HepG2 (cell line): ENCODE data around the gene ACYP2. TPM values are rescaled to one million over a fixed set of nuclear protein-coding genes. Genes with fewer than 3 reads are reported as not detected.

Experiments used
- ATAC-seq: fragments of 200-7000 bp; cut with Tn5 transposase; 3 replicates; pipeline ENCODE4 v1.9.1; 2020; ENCODE audit warnings: mild to moderate bottlenecking, moderate library complexity
- BruUV-seq: library from RNA; stranded (reverse); fragments of 400-500 nt; replicated peaks from 2 replicates; lab custom pipeline; 2021; lab: Mats Ljungman, UMichigan
- CTCF ChIA-PET: fragments of 300-600 bp; formaldehyde crosslinking; extraction: SDS; loops from one replicate; lab custom pipeline; 2021; ENCODE audit warnings: low total read pairs, inconsistent platforms, low intra/inter-chr PET ratio; lab: Yijun Ruan, JAX
- POLR2A ChIA-PET: fragments of 350-600 bp; sonication (Branson Sonifier 250); formaldehyde crosslinking; loops from one replicate; lab custom pipeline; 2020; ENCODE audit warnings: antibody characterized with exemption, inconsistent platforms; lab: Yijun Ruan, JAX
- DNase-seq: peaks from one replicate; pipeline ENCODE4 v3.0.0-alpha.2; 2015; ENCODE audit warnings: low spot score
- FAIRE-seq: peaks from 3 replicates; lab custom pipeline; 2011; peaks lifted over from hg19 to GRCh38; lab: Jason Lieb, UNC
- H2AFZ ChIP-seq: one replicate; pipeline ENCODE4 v1.6.1; 2011; ENCODE audit warnings: low read length, inconsistent platforms
- H3K27ac ChIP-seq: fragments of 300-600 bp; 3 replicates; pipeline ENCODE4 v1.8.0; 2011; ENCODE audit warnings: mixed run types, mild to moderate bottlenecking, mixed read lengths, low read length, inconsistent platforms; ENCODE audit not compliant: insufficient read depth; ENCODE audit errors: extremely low read length
- H3K27me3 ChIP-seq, 2 experiments: fragments of 200-600 bp in 1 of 2; 2 replicates in 1 of 2; 3 replicates in 1 of 2; pipeline versions ENCODE4 v1.6.0 to v1.8.0; 2011; ENCODE audit warnings: low read length in 2 of 2, mild to moderate bottlenecking in 2 of 2, moderate library complexity in 2 of 2, inconsistent platforms in 1 of 2; ENCODE audit not compliant: insufficient read depth in 2 of 2, control insufficient read depth in 1 of 2
- H3K36me3 ChIP-seq, 2 experiments: fragments of 200-600 bp in 1 of 2; replicated peaks in 1 of 2; 2 replicates in 1 of 2; 3 replicates in 1 of 2; pipeline versions ENCODE4 v1.5.1 to v1.8.0; 2011; ENCODE audit warnings: low read length in 2 of 2, inconsistent platforms in 1 of 2; ENCODE audit not compliant: insufficient read depth in 2 of 2, control insufficient read depth in 1 of 2
- H3K4me1 ChIP-seq: 2 replicates; pipeline ENCODE4 v1.5.1; 2012; ENCODE audit warnings: low read length, inconsistent platforms; ENCODE audit not compliant: insufficient read depth
- H3K4me2 ChIP-seq: 2 replicates; pipeline ENCODE4 v1.6.0; 2011; ENCODE audit warnings: low read depth, low read length, inconsistent platforms
- H3K4me3 ChIP-seq, 3 experiments: fragments of 200-600 bp in 1 of 3; sonication (generic), shearing (Covaris generic) in 1 of 3; replicated peaks in 1 of 3; 2 replicates each; pipeline ENCODE4 v1.5.1; 2011 to 2016; ENCODE audit warnings: low read length in 3 of 3, inconsistent platforms in 2 of 3, low read depth in 2 of 3, mild to moderate bottlenecking in 2 of 3, control low read depth in 1 of 3, mixed read lengths in 1 of 3; ENCODE audit not compliant: insufficient read depth in 1 of 3
- H3K79me2 ChIP-seq: one replicate; pipeline ENCODE4 v1.6.1; 2011; ENCODE audit warnings: low read length, inconsistent platforms; ENCODE audit not compliant: insufficient read depth
- H3K9ac ChIP-seq: 2 replicates; pipeline ENCODE4 v1.6.0; 2011; ENCODE audit warnings: mild to moderate bottlenecking, low read depth, low read length, inconsistent platforms; ENCODE audit not compliant: insufficient read depth
- H3K9me3 ChIP-seq: 2 replicates; pipeline ENCODE4 v1.5.1; 2012; ENCODE audit warnings: mild to moderate bottlenecking, low read length
- H4K20me1 ChIP-seq: 2 replicates; pipeline ENCODE4 v1.6.0; 2011; ENCODE audit warnings: inconsistent platforms, mild to moderate bottlenecking, low read length, moderate library complexity; ENCODE audit not compliant: insufficient read depth
- AKAP8 ChIP-seq: sonication (generic); formaldehyde crosslinking; IDR thresholded peaks from 2 replicates; pipeline ENCODE4 v1.5.1; 2020; ENCODE audit warnings: mild to moderate bottlenecking, missing genetic modification reagents
- CENPT ChIP-seq: sonication (generic); formaldehyde crosslinking; IDR thresholded peaks from 2 replicates; pipeline ENCODE4 v1.8.0; 2022; ENCODE audit warnings: low read depth, mild to moderate bottlenecking, moderate library complexity, missing genetic modification reagents
- DNMT3B ChIP-seq: conservative IDR thresholded peaks from 2 replicates; pipeline ENCODE4 v1.6.1; 2016; ENCODE audit warnings: missing biosample characterization, control low read depth
- KMT2B ChIP-seq: IDR thresholded peaks from 2 replicates; pipeline ENCODE4 v1.6.1; 2016; ENCODE audit warnings: missing genetic modification reagents, missing compliant biosample characterization
- MAFF ChIP-seq: IDR thresholded peaks from 2 replicates; pipeline ENCODE4 v1.6.1; 2011; ENCODE audit warnings: low read depth, low read length, improper control_type of control experiment
- MAFK ChIP-seq, 2 experiments: IDR thresholded peaks in 1 of 2; conservative IDR thresholded peaks in 1 of 2; 2 replicates each; pipeline ENCODE4 v1.6.1; 2011; ENCODE audit warnings: improper control_type of control experiment in 2 of 2, low read length in 2 of 2
- NPAS2 ChIP-seq: sonication (generic); formaldehyde crosslinking; IDR thresholded peaks from 2 replicates; pipeline ENCODE4 v1.8.0; 2022; ENCODE audit warnings: mild to moderate bottlenecking, missing genetic modification reagents, borderline replicate concordance
- NR1H2 ChIP-seq: sonication (generic); formaldehyde crosslinking; IDR thresholded peaks from 2 replicates; pipeline ENCODE4 v1.8.1; 2022; ENCODE audit warnings: low read depth, missing genetic modification reagents, borderline replicate concordance
- RBM22 ChIP-seq: fragments of 200-400 bp; formaldehyde crosslinking; optimal IDR thresholded peaks from 2 replicates; pipeline ENCODE3; 2017; ENCODE audit warnings: mild to moderate bottlenecking, low read length, moderate library complexity
- TMF1 ChIP-seq: sonication (generic); formaldehyde crosslinking; IDR thresholded peaks from 2 replicates; pipeline ENCODE4 v1.8.1; 2022; ENCODE audit warnings: low read depth, missing genetic modification reagents
- ZFP1 ChIP-seq: IDR thresholded peaks from 2 replicates; pipeline ENCODE4 v1.6.1; 2016
- ZNF292 ChIP-seq: sonication (generic); formaldehyde crosslinking; IDR thresholded peaks from 2 replicates; pipeline ENCODE4 v1.8.1; 2022; ENCODE audit warnings: mild to moderate bottlenecking, low read depth, missing genetic modification reagents, borderline replicate concordance
- ZNF510 ChIP-seq: sonication (generic); formaldehyde crosslinking; IDR thresholded peaks from 2 replicates; pipeline ENCODE4 v1.4.0; 2020; ENCODE audit warnings: low read depth, mild to moderate bottlenecking, missing genetic modification reagents
- ZNF768 ChIP-seq: sonication (generic); formaldehyde crosslinking; IDR thresholded peaks from 2 replicates; pipeline ENCODE4 v1.4.0; 2020; ENCODE audit warnings: missing genetic modification reagents
- WGBS: methylation state at CpG from one replicate; pipeline ENCODE4 v1.1.6; 2017; ENCODE audit warnings: low lambda C conversion rate; 5-methylcytosine and 5-hydroxymethylcytosine counted together
- in situ Hi-C: cut with HindIII; loops from 2 replicates; pipeline ENCODE4 v1.10.0; 2017; ENCODE audit warnings: low pct_unique_long_range_greater_than_20kb; ENCODE audit not compliant: extremely low pct_ligation_motif_present
- intact Hi-C: fragments of 100-400 bp; cut with micrococcal nuclease; formaldehyde crosslinking; loops from one replicate; pipeline ENCODE4 v1.10.0; 2022; ENCODE audit not compliant: unreplicated experiment
- polyA plus RNA-seq, 8 experiments: library from polyadenylated mRNA; depleted of rRNA in 3 of 8; stranded (reverse) in 7 of 8; unstranded in 1 of 8; fragments of >200 nt; fragmentation: Illumina TruSeq in 4 of 8; extraction: Trizol in 4 of 8; gene quantifications; 2 replicates each; pipeline versions ENCODE4 v1.2.1 to v1.2.3, GENCODE V29; 2011 to 2016; ENCODE audit warnings: low read depth in 4 of 8, missing spikeins in 1 of 8, mixed read lengths in 1 of 8; ENCODE audit not compliant: insufficient read depth in 1 of 8
- total RNA-seq, 5 experiments: library from RNA; depleted of rRNA; stranded (reverse); fragments of >200 nt; fragmentation: Illumina TruSeq; extraction: Trizol; gene quantifications; 2 replicates each; pipeline ENCODE4 v1.2.3, GENCODE V29; 2016; ENCODE audit warnings: low read depth in 1 of 5
- TF ChIP-seq, protein P1 (sequence below): sonication (generic); formaldehyde crosslinking; IDR thresholded peaks from 2 replicates; pipeline ENCODE4 v1.8.0; 2022; ENCODE audit warnings: missing genetic modification reagents, mild to moderate bottlenecking, moderate library complexity, borderline replicate concordance
- TF ChIP-seq, protein P2 (sequence below): sonication (generic); formaldehyde crosslinking; IDR thresholded peaks from 2 replicates; pipeline ENCODE4 v1.4.0; 2020; ENCODE audit warnings: missing genetic modification reagents
- TF ChIP-seq, protein P3 (sequence below): IDR thresholded peaks from 2 replicates; pipeline ENCODE4 v1.6.1; 2016; ENCODE audit warnings: missing genetic modification reagents, missing compliant biosample characterization
- TF ChIP-seq, protein P4 (sequence below): sonication (generic); formaldehyde crosslinking; IDR thresholded peaks from 2 replicates; pipeline ENCODE4 v1.5.0; 2020; ENCODE audit warnings: mild to moderate bottlenecking, missing genetic modification reagents, moderate library complexity
- TF ChIP-seq, protein P5 (sequence below): sonication (generic); formaldehyde crosslinking; IDR thresholded peaks from 2 replicates; pipeline ENCODE4 v1.8.1; 2023; ENCODE audit warnings: mild to moderate bottlenecking, moderate library complexity, missing genetic modification reagents

Gene ACYP2
- total and polyA plus RNA-seq, 2 of the 13 experiments (the other 11 are each of a cell fraction or from before 2014, with no cell fraction given), result 12.3 to 12.7 TPM

GRCh38 chr2:54084600-54084999 lies 30.8 kb upstream of the ACYP2 start:
- Histone ChIP-seq H3K36me3 (no peaks in the 10 kb centered on the region), H3K27ac (no peak overlapping the region), H4K20me1 (no peaks in the 10 kb centered on the region), H3K79me2 (no peaks in the 10 kb centered on the region), H3K9ac (no peak overlapping the region), H3K27me3 (no peaks in the 10 kb centered on the region), H3K9me3 (no peaks in the 10 kb centered on the region), H3K4me3 (no peak overlapping the region), H3K4me2 (no peak overlapping the region), H3K4me1 (peaks cover 18% of the 10 kb centered on the region), H2AFZ (no peak overlapping the region)
- intact Hi-C loops (loop anchor here (1.0 kb wide), 1 partner anchor 113 kb away; no protein-coding TSS in a partner anchor), in situ Hi-C loops (no loop called here)
- DNase-seq (no peak), FAIRE-seq (no peak), ATAC-seq (peak; percentile 77)
- WGBS, result 59% methylated on average over 3 of the region's 3 CpGs
- ChIA-PET CTCF (no interaction called here), POLR2A (no interaction called here)
- BruUV-seq, result no TSS peak
- no peak for TF ChIP-seq ZNF292 (CRISPR knock-in tag)
- TF ChIP-seq, protein P1, sequence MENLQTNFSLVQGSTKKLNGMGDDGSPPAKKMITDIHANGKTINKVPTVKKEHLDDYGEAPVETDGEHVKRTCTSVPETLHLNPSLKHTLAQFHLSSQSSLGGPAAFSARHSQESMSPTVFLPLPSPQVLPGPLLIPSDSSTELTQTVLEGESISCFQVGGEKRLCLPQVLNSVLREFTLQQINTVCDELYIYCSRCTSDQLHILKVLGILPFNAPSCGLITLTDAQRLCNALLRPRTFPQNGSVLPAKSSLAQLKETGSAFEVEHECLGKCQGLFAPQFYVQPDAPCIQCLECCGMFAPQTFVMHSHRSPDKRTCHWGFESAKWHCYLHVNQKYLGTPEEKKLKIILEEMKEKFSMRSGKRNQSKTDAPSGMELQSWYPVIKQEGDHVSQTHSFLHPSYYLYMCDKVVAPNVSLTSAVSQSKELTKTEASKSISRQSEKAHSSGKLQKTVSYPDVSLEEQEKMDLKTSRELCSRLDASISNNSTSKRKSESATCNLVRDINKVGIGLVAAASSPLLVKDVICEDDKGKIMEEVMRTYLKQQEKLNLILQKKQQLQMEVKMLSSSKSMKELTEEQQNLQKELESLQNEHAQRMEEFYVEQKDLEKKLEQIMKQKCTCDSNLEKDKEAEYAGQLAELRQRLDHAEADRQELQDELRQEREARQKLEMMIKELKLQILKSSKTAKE (CRISPR knock-in tag), result no peak
- TF ChIP-seq ZNF510 (CRISPR knock-in tag), result no peak
- no peak for TF ChIP-seq RBM22
- peak; percentile 73 to 85 for TF ChIP-seq MAFK (conservative IDR thresholded peaks at IDR 0.05 in 1 of 2, IDR thresholded peaks at IDR 0.05 in 1 of 2; ENCODE audit: low read length in 2 of 2)
- no peak for TF ChIP-seq TMF1 (CRISPR knock-in tag)
- no peak for TF ChIP-seq NR1H2 (CRISPR knock-in tag)
- no peak for TF ChIP-seq CENPT (CRISPR knock-in tag)
- TF ChIP-seq, protein P2, sequence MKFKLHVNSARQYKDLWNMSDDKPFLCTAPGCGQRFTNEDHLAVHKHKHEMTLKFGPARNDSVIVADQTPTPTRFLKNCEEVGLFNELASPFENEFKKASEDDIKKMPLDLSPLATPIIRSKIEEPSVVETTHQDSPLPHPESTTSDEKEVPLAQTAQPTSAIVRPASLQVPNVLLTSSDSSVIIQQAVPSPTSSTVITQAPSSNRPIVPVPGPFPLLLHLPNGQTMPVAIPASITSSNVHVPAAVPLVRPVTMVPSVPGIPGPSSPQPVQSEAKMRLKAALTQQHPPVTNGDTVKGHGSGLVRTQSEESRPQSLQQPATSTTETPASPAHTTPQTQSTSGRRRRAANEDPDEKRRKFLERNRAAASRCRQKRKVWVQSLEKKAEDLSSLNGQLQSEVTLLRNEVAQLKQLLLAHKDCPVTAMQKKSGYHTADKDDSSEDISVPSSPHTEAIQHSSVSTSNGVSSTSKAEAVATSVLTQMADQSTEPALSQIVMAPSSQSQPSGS (CRISPR knock-in tag), result no peak
- TF ChIP-seq, protein P3, sequence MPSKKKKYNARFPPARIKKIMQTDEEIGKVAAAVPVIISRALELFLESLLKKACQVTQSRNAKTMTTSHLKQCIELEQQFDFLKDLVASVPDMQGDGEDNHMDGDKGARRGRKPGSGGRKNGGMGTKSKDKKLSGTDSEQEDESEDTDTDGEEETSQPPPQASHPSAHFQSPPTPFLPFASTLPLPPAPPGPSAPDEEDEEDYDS (CRISPR knock-in tag), result no peak
- TF ChIP-seq ZNF768 (CRISPR knock-in tag), result no peak
- no peak for TF ChIP-seq ZFP1
- TF ChIP-seq, protein P4, sequence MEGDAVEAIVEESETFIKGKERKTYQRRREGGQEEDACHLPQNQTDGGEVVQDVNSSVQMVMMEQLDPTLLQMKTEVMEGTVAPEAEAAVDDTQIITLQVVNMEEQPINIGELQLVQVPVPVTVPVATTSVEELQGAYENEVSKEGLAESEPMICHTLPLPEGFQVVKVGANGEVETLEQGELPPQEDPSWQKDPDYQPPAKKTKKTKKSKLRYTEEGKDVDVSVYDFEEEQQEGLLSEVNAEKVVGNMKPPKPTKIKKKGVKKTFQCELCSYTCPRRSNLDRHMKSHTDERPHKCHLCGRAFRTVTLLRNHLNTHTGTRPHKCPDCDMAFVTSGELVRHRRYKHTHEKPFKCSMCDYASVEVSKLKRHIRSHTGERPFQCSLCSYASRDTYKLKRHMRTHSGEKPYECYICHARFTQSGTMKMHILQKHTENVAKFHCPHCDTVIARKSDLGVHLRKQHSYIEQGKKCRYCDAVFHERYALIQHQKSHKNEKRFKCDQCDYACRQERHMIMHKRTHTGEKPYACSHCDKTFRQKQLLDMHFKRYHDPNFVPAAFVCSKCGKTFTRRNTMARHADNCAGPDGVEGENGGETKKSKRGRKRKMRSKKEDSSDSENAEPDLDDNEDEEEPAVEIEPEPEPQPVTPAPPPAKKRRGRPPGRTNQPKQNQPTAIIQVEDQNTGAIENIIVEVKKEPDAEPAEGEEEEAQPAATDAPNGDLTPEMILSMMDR, result peak; percentile 55
- TF ChIP-seq KMT2B (CRISPR knock-in tag), result no peak
- TF ChIP-seq NPAS2 (CRISPR knock-in tag), result no peak
- TF ChIP-seq MAFF, result peak; percentile 86
- TF ChIP-seq, protein P5, sequence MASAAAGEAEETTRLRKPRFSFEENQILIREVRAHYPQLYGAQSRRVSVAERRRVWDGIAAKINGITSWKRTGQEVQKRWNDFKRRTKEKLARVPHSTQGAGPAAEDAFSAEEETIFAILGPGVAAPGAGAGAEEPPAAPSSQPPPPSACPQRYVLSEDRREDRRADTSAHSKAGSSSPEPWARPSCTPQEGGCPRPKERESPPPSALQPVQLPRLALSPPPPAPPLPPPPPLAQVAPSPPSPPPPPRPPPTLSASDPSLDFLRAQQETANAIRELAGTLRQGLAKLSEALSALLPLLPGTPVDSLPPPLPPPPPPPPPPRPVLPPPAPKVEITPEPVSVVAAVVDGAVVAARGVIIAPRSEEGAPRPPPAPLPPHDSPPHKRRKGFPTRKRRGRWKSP (CRISPR knock-in tag), result no peak
- TF ChIP-seq AKAP8 (CRISPR knock-in tag), result no peak
- no peak for TF ChIP-seq DNMT3B (CRISPR knock-in tag)
